K562 (cell line): Measurements from ENCODE around the gene SLC24A1. TPM values are rescaled to one million over a fixed set of nuclear protein-coding genes. Genes with fewer than 3 reads are reported as not detected.

Experiments used
- ADNP ChIP-seq: fragments of 200-800 bp; sonication (Bioruptor generic); IDR thresholded peaks from 2 replicates; pipeline ENCODE4 v1.6.1; 2016; ENCODE audit warnings: missing genetic modification characterization, missing compliant biosample characterization
- BDP1 ChIP-seq: IDR thresholded peaks from 3 replicates; pipeline ENCODE4 v1.6.1; 2011; ENCODE audit not compliant: insufficient read length, insufficient read depth
- BHLHE40 ChIP-seq: IDR thresholded peaks from 2 replicates; pipeline ENCODE4 v1.6.1; 2011; ENCODE audit warnings: low read length, improper control_type of control experiment
- CLOCK ChIP-seq: fragments of 250-450 bp; sonication (Bioruptor Pico); IDR thresholded peaks from 2 replicates; pipeline ENCODE4 v1.4.0; 2020; ENCODE audit warnings: mild to moderate bottlenecking, moderate library complexity, borderline replicate concordance
- FOXP1 ChIP-seq: sonication (generic); formaldehyde crosslinking; IDR thresholded peaks from 2 replicates; pipeline ENCODE4 v1.8.0; 2022; ENCODE audit warnings: mild to moderate bottlenecking, missing genetic modification reagents
- KAT8 ChIP-seq: fragments of 450-650 bp; IDR thresholded peaks from 2 replicates; pipeline ENCODE4 v1.6.1; 2016; ENCODE audit warnings: low read depth, mild to moderate bottlenecking
- MCM5 ChIP-seq: fragments of 450-650 bp; IDR thresholded peaks from 2 replicates; pipeline ENCODE4 v1.6.1; 2016; ENCODE audit warnings: low read depth
- NCOA2 ChIP-seq, 2 experiments: fragments of 450-650 bp; IDR thresholded peaks; 2 replicates each; pipeline ENCODE4 v1.6.1; 2018; ENCODE audit warnings: mild to moderate bottlenecking in 2 of 2, moderate library complexity in 1 of 2; ENCODE audit not compliant: partially characterized antibody in 2 of 2
- NFE2L1 ChIP-seq: fragments of 450-650 bp; IDR thresholded peaks from 2 replicates; pipeline ENCODE4 v1.6.1; 2016; ENCODE audit warnings: missing genetic modification characterization, low read depth, mild to moderate bottlenecking, missing compliant biosample characterization, moderate library complexity, borderline replicate concordance
- POLR2AphosphoS2 ChIP-seq: IDR thresholded peaks from 2 replicates; pipeline ENCODE4 v1.6.1; 2012; ENCODE audit warnings: low read length, improper control_type of control experiment
- RFX7 ChIP-seq: fragments of 250-450 bp; sonication (Bioruptor Pico); IDR thresholded peaks from 2 replicates; pipeline ENCODE4 v1.5.1; 2021; ENCODE audit warnings: mild to moderate bottlenecking
- SNAPC5 ChIP-seq: fragments of 250-450 bp; sonication (Bioruptor Pico); IDR thresholded peaks from 2 replicates; pipeline ENCODE4 v1.8.0; 2021; ENCODE audit warnings: moderate library complexity, mild to moderate bottlenecking, inconsistent platforms
- TBP ChIP-seq: optimal IDR thresholded peaks from 2 replicates; pipeline ENCODE3; 2011; ENCODE audit warnings: low read depth, low read length, improper control_type of control experiment
- TCF3 ChIP-seq: sonication (generic); formaldehyde crosslinking; IDR thresholded peaks from 2 replicates; pipeline ENCODE4 v1.4.0; 2020; ENCODE audit warnings: mild to moderate bottlenecking, missing genetic modification reagents
- YBX1 ChIP-seq: fragments of 450-650 bp; IDR thresholded peaks from 2 replicates; pipeline ENCODE4 v1.7.1; 2016; ENCODE audit warnings: mild to moderate bottlenecking
- ZNF12 ChIP-seq: sonication (generic); formaldehyde crosslinking; IDR thresholded peaks from 2 replicates; pipeline ENCODE4 v1.4.0; 2020; ENCODE audit warnings: mild to moderate bottlenecking, missing genetic modification reagents
- ZNF143 ChIP-seq: sonication (generic); formaldehyde crosslinking; IDR thresholded peaks from 2 replicates; pipeline ENCODE4 v1.9.0; 2022; ENCODE audit warnings: mild to moderate bottlenecking, missing genetic modification reagents
- ZNF175 ChIP-seq: fragments of 200-800 bp; sonication (Bioruptor generic); IDR thresholded peaks from 2 replicates; pipeline ENCODE4 v1.6.1; 2016; ENCODE audit warnings: low read depth, mild to moderate bottlenecking, missing genetic modification characterization, missing compliant biosample characterization
- ZNF347 ChIP-seq: fragments of 450-650 bp; formaldehyde crosslinking; IDR thresholded peaks from 2 replicates; pipeline ENCODE4 v1.4.0; 2020; ENCODE audit warnings: low read depth, mild to moderate bottlenecking, moderate library complexity
- polyA plus RNA-seq, 8 experiments: library from polyadenylated mRNA; depleted of rRNA in 4 of 8; stranded (reverse) in 5 of 8; unstranded in 3 of 8; fragments of >200 nt; fragmentation: Nextera tagmentation in 2 of 8; fragmentation: Illumina TruSeq in 1 of 8; extraction: Ambion mirVana in 2 of 8; extraction: Trizol in 1 of 8; gene quantifications; 2 replicates each; pipeline versions ENCODE4 v1.2.1 to v1.2.3, GENCODE V29; 2011 to 2014; ENCODE audit warnings: inconsistent platforms in 1 of 8, missing spikeins in 1 of 8
- total RNA-seq, 7 experiments: library from RNA; depleted of rRNA in 6 of 7; stranded (reverse); fragments of >200 nt in 6 of 7; fragmentation: Illumina TruSeq in 2 of 7; extraction: Trizol in 2 of 7; gene quantifications; 2 replicates each; pipeline versions ENCODE4 v1.2.1 to v1.2.3, GENCODE V29; 2011 to 2021; ENCODE audit warnings: low replicate concordance in 1 of 7
- TF ChIP-seq, protein P1 (sequence below): fragments of 250-450 bp; sonication (Bioruptor Pico); IDR thresholded peaks from 2 replicates; pipeline ENCODE4 v1.4.0; 2020; ENCODE audit warnings: mild to moderate bottlenecking, moderate library complexity
- TF ChIP-seq, protein P2 (sequence below): IDR thresholded peaks from 2 replicates; pipeline ENCODE4 v1.6.1; 2012; ENCODE audit warnings: low read depth, low read length, improper control_type of control experiment, borderline replicate concordance

Gene SLC24A1
- total and polyA plus RNA-seq, 9 of the 15 experiments (the other 6 are each of a cell fraction or from before 2014, with no cell fraction given), result 3.1 to 8.2 (median 5.5) TPM

DNA sequence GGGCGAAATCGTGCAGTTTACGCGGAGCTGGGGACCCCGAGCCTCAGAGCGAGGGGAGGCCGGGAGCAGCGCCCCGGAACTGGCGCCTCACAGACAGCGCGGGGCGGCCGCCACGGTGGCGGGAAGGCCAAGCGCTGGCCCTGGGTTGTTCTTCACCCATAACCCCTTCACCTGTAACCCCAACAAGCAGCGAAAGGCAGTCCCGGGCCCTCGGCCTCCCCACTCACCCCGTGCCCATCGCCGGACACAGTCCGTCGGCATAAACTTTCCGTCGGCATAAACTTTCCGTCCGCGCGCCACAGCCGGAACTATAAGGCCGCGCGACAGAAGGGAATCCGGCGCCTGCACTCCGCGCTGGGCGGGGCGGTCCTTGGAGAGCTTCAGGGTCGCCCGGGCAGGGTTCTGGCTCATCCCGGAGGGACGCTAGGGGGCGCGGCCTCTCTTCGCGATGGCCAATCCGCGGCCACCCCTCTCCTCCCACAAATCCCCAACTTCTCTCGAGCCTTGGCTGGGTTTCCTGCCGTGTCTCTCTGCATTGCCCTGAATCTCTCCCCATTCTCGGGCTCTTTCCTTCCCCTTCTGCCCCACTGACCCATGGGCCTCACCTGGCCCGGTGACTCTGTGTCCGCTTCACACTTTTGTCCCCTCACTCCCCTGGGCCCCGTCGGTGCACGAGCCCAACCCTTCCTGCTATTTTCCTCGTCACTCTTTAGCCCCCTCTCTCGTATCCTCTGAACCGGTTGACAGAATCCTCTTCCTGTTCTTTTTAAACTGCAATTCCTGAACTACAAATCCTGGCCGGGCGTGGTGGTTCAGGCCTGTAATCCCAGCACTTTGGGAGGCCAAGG, 10.6 kb upstream of the SLC24A1 start, which contains the start of gene INTS14 (continued):
- TF ChIP-seq, protein P1, sequence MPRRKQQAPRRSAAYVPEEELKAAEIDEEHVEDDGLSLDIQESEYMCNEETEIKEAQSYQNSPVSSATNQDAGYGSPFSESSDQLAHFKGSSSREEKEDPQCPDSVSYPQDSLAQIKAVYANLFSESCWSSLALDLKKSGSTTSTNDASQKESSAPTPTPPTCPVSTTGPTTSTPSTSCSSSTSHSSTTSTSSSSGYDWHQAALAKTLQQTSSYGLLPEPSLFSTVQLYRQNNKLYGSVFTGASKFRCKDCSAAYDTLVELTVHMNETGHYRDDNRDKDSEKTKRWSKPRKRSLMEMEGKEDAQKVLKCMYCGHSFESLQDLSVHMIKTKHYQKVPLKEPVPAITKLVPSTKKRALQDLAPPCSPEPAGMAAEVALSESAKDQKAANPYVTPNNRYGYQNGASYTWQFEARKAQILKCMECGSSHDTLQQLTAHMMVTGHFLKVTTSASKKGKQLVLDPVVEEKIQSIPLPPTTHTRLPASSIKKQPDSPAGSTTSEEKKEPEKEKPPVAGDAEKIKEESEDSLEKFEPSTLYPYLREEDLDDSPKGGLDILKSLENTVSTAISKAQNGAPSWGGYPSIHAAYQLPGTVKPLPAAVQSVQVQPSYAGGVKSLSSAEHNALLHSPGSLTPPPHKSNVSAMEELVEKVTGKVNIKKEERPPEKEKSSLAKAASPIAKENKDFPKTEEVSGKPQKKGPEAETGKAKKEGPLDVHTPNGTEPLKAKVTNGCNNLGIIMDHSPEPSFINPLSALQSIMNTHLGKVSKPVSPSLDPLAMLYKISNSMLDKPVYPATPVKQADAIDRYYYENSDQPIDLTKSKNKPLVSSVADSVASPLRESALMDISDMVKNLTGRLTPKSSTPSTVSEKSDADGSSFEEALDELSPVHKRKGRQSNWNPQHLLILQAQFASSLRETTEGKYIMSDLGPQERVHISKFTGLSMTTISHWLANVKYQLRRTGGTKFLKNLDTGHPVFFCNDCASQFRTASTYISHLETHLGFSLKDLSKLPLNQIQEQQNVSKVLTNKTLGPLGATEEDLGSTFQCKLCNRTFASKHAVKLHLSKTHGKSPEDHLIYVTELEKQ, result no peak
- TF ChIP-seq ZNF175 (CRISPR knock-in tag) (no peak; the same call in 1 of the 2 replicates), ZNF12 (CRISPR knock-in tag) (peak; percentile 28; the same call in 1 of the 2 replicates), NFE2L1 (no peak), RFX7 (no peak), KAT8 (no peak), TCF3 (CRISPR knock-in tag) (peak; percentile 24), BHLHE40 (no peak; the same call in 1 of the 2 replicates), ZNF143 (CRISPR knock-in tag) (peak; percentile 49; the same call in 1 of the 2 replicates), BDP1 (no peak), ADNP (tag) (no peak), MCM5 (no peak), TBP (peak; percentile 87), ZNF347 (CRISPR knock-in tag) (no peak), FOXP1 (CRISPR knock-in tag) (peak; percentile 78), YBX1 (no peak), SNAPC5 (CRISPR knock-in tag) (no peak), CLOCK (CRISPR knock-in tag) (no peak), POLR2AphosphoS2 (no peak), NCOA2 (IDR thresholded peaks at IDR 0.05; ENCODE audit: partially characterized antibody in 2 of 2) (no peak)
- TF ChIP-seq, protein P2, sequence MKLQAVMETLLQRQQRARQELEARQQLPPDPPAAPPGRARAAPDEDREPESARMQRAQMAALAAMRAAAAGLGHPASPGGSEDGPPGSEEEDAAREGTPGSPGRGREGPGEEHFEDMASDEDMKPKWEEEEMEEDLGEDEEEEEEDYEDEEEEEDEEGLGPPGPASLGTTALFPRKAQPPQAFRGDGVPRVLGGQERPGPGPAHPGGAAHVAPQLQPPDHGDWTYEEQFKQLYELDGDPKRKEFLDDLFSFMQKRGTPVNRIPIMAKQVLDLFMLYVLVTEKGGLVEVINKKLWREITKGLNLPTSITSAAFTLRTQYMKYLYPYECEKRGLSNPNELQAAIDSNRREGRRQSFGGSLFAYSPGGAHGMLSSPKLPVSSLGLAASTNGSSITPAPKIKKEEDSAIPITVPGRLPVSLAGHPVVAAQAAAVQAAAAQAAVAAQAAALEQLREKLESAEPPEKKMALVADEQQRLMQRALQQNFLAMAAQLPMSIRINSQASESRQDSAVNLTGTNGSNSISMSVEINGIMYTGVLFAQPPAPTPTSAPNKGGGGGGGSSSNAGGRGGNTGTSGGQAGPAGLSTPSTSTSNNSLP, result peak; percentile 83; the same call in 1 of the 2 replicates
